ENCODE results near the gene MED9.

The MED9 gene

GRCh38 chr17:17519886-17520285, 43.1 kb downstream of the MED9 start:
- no peak for DNase-seq

- DNase-seq: no peak
These were observed 43.9 kb downstream of the MED9 start for GRCh38 chr17:17520599-17521232.

GRCh38 chr17:17523001-17523730, 46.4 kb downstream of the MED9 start:
- DNase-seq: peak; percentile 76

GRCh38 chr17:17523731-17524490, 47.1 kb downstream of the MED9 start:
- DNase-seq: no peak

- DNase-seq: no peak
These were observed 48.5 kb downstream of the MED9 start for GRCh38 chr17:17525311-17525710.

GRCh38 chr17:17525956-17526355, 49.2 kb downstream of the MED9 start:
- no peak for DNase-seq

- DNase-seq: no peak
These were observed 49.6 kb downstream of the MED9 start for GRCh38 chr17:17526369-17526768.

GRCh38 chr17:17527534-17527933, 50.7 kb downstream of the MED9 start:
- no peak for DNase-seq

GRCh38 chr17:17527956-17528500, 51.2 kb downstream of the MED9 start:
- no peak for DNase-seq

- DNase-seq: no peak
These were observed 52.2 kb downstream of the MED9 start for GRCh38 chr17:17528696-17529652.

- DNase-seq: no peak
These were observed 54.4 kb downstream of the MED9 start for GRCh38 chr17:17531156-17531555.

- no peak for DNase-seq
These were observed 56.2 kb downstream of the MED9 start for GRCh38 chr17:17532991-17533390.

- no peak for DNase-seq
These were observed 57.2 kb downstream of the MED9 start for GRCh38 chr17:17533901-17534441.

- DNase-seq: no peak
These were observed 59.2 kb downstream of the MED9 start for GRCh38 chr17:17535957-17536356.

- DNase-seq: no peak
These were observed 59.9 kb downstream of the MED9 start for GRCh38 chr17:17536702-17537101.

GRCh38 chr17:17537311-17538099, 60.7 kb downstream of the MED9 start:
- no peak for DNase-seq

GRCh38 chr17:17538417-17539391, 61.9 kb downstream of the MED9 start:
- DNase-seq: peak; percentile 77

GRCh38 chr17:17539591-17539990, 62.8 kb downstream of the MED9 start:
- no peak for DNase-seq

GRCh38 chr17:17540278-17540906, 63.6 kb downstream of the MED9 start:
- DNase-seq: no peak
